Measurements from ENCODE around the gene CDH13.

- peak in 1 of 6 experiments; percentile 19 for TF ChIP-seq CTCF (IDR thresholded peaks at IDR 0.05)
- TF ChIP-seq POLR2A (IDR thresholded peaks at IDR 0.05) = no peak
Observed at GRCh38 chr16:83330251-83330650, 703.5 kb downstream of the CDH13 start.

All from thyroid gland (tissue), 4 donors.